Spleen (tissue), 7 donors: ENCODE data around the gene EIF2AK3.

Source experiments
- POLR2A ChIP-seq, 3 donors: fragments of 450-650 bp; IDR thresholded peaks; one replicate each; pipeline ENCODE4 v1.5.1; 2017; ENCODE audit warnings: antibody characterized with exemption in 3 of 3, mild to moderate bottlenecking in 1 of 3
- TF ChIP-seq, protein P1 (sequence below), 11 experiments: fragments of 200-600 bp in 7 of 11; fragments of 450-650 bp in 4 of 11; sonication (generic) in 4 of 11; IDR thresholded peaks in 8 of 11; conservative IDR thresholded peaks in 3 of 11; 1 replicate in 7 of 11; 2 replicates in 4 of 11; pipeline versions ENCODE4 v1.4.0 to v1.8.0; 2016 to 2021; ENCODE audit warnings: antibody characterized with exemption in 11 of 11, inconsistent platforms in 4 of 11, mild to moderate bottlenecking in 1 of 11
- donor health status: DM: no; HTN: no; CAD: no; lungs with moderate emphysema.
- donor health status: DM: no; HTN: no; CAD: no.
- donor health status: DM: no; HTN: no; CAD: no.

GRCh38 chr2:88668862-88669261 lies 41.6 kb upstream of the EIF2AK3 start:
- TF ChIP-seq, protein P1, sequence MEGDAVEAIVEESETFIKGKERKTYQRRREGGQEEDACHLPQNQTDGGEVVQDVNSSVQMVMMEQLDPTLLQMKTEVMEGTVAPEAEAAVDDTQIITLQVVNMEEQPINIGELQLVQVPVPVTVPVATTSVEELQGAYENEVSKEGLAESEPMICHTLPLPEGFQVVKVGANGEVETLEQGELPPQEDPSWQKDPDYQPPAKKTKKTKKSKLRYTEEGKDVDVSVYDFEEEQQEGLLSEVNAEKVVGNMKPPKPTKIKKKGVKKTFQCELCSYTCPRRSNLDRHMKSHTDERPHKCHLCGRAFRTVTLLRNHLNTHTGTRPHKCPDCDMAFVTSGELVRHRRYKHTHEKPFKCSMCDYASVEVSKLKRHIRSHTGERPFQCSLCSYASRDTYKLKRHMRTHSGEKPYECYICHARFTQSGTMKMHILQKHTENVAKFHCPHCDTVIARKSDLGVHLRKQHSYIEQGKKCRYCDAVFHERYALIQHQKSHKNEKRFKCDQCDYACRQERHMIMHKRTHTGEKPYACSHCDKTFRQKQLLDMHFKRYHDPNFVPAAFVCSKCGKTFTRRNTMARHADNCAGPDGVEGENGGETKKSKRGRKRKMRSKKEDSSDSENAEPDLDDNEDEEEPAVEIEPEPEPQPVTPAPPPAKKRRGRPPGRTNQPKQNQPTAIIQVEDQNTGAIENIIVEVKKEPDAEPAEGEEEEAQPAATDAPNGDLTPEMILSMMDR (IDR thresholded peaks at IDR 0.05 in 8 of 11, conservative IDR thresholded peaks at IDR 0.05 in 3 of 11), result no peak
- TF ChIP-seq POLR2A (IDR thresholded peaks at IDR 0.05), result no peak
